Small intestine (tissue), 7 donors: ENCODE measurements around the gene SLC26A11. TPM values are rescaled to one million over a fixed set of nuclear protein-coding genes. Genes with fewer than 3 reads are reported as not detected.

ENCODE experiments used
- DNase-seq, 2 donors: peaks; one replicate each; pipeline versions ENCODE4 v3.0.0 to v3.0.0-alpha.2; 2013
- FAIRE-seq: peaks from 2 replicates; lab custom pipeline; 2012; peaks lifted over from hg19 to GRCh38; lab: Jason Lieb, UNC
- H3K27ac ChIP-seq, 3 donors: one replicate each; pipeline ENCODE4 v1.5.1; 2013; ENCODE audit warnings: low read length in 2 of 3, mild to moderate bottlenecking in 2 of 3, control low read depth in 1 of 3, inconsistent platforms in 1 of 3, low read depth in 1 of 3, moderate library complexity in 1 of 3
- H3K27me3 ChIP-seq, 3 donors: one replicate each; pipeline ENCODE4 v1.6.1; 2013; ENCODE audit warnings: low read length in 3 of 3, inconsistent platforms in 1 of 3; ENCODE audit not compliant: control insufficient read depth in 3 of 3, insufficient read depth in 3 of 3
- H3K36me3 ChIP-seq, 3 donors: one replicate each; pipeline ENCODE4 v1.6.1; 2013; ENCODE audit warnings: low read length in 3 of 3, inconsistent platforms in 1 of 3, low read depth in 1 of 3, mild to moderate bottlenecking in 1 of 3, moderate library complexity in 1 of 3; ENCODE audit not compliant: control insufficient read depth in 3 of 3, insufficient read depth in 2 of 3
- H3K4me1 ChIP-seq, 3 donors: one replicate each; pipeline ENCODE4 v1.6.1; 2013; ENCODE audit warnings: low read length in 2 of 3, inconsistent platforms in 1 of 3, low read depth in 1 of 3, mild to moderate bottlenecking in 1 of 3, moderate library complexity in 1 of 3; ENCODE audit not compliant: control insufficient read depth in 3 of 3, insufficient read depth in 2 of 3
- H3K4me3 ChIP-seq, 3 donors: one replicate each; pipeline ENCODE4 v1.5.1; 2013; ENCODE audit warnings: low read length in 3 of 3, control low read depth in 1 of 3, inconsistent platforms in 1 of 3, low read depth in 1 of 3, mild to moderate bottlenecking in 1 of 3, moderate library complexity in 1 of 3
- H3K9me3 ChIP-seq, 2 donors: one replicate each; pipeline ENCODE4 v1.6.1; 2013; ENCODE audit warnings: low read depth in 1 of 2, low read length in 1 of 2; ENCODE audit not compliant: control insufficient read depth in 2 of 2, insufficient read depth in 1 of 2
- WGBS, 3 donors: extraction: QIAGEN DNeasy Blood & Tissue Kit; methylation state at CpG; one replicate each; pipeline ENCODE4 v1.1.7; 2013; 5-methylcytosine and 5-hydroxymethylcytosine counted together
- polyA plus RNA-seq, 4 donors: library from polyadenylated mRNA; stranded (reverse) in 3 of 4; unstranded in 1 of 4; fragments of 200-250 nt in 3 of 4; fragments of 120-200 nt in 1 of 4; gene quantifications; one replicate each; pipeline versions ENCODE4 v1.2.1 to v1.2.3, GENCODE V29; 2013
- donor health status: healthy with polysubstance abuse.
- donor health status: control.
- donor health status: control.
- donor health status: Bipolar disorder and iron deficiency.
- donor health status: healthy.

SLC26A11 gene
- polyA plus RNA-seq, 4 donors, result 7.3 to 63.2 (median 8.4) TPM

- DNase-seq (peak; percentile 57 to 87), FAIRE-seq (no peak)
- Histone ChIP-seq H3K27me3 (no peaks in the 10 kb centered on the region), H3K4me3 (peak overlapping the region; percentile 27 to 77 (median 55)), H3K36me3 (peaks cover 0 to 13% (median 0%) of the 10 kb centered on the region in 3 donors), H3K4me1 (peaks cover 8 to 37% (median 18%) of the 10 kb centered on the region in 3 donors), H3K27ac (peak overlapping the region; percentile 67 to 92 (median 89)), H3K9me3 (no peaks in the 10 kb centered on the region)
- WGBS, 3 donors, result 1% methylated on average over 24 to 63 of the region's 63 CpGs
Measured at GRCh38 chr17:80260069-80260535, 39.9 kb downstream of the SLC26A11 start.

GRCh38 chr17:80260791-80261158 lies 40.5 kb downstream of the SLC26A11 start, which contains the start of gene RNF213:
Gene RNF213 (plus strand): TSS chr17:80260852. CDS start chr17:80263682, 2,830 bp downstream.
- Histone ChIP-seq H3K4me3 (peak within 1 kb of the TSS; percentile 91 to 97 (median 92)), H3K36me3 (peaks cover 0 to 20% (median 0%) of the 10 kb centered on the region in 3 donors), H3K27me3 (no peaks in the 10 kb centered on the region), H3K4me1 (peaks cover 8 to 37% (median 20%) of the 10 kb centered on the region in 3 donors), H3K27ac (peak within 1 kb of the TSS; percentile 96 to 98 (median 96)), H3K9me3 (no peaks in the 10 kb centered on the region)
- no peak for FAIRE-seq
- 0 to 1% (median 1%) methylated on average over 8 to 54 of the region's 54 CpGs for WGBS, 3 donors
- DNase-seq, result peak; percentile 68 to 78

- FAIRE-seq, result no peak
- WGBS, 3 donors, result 2 to 8% (median 5%) methylated on average over 37 to 45 of the region's 45 CpGs
Measured at GRCh38 chr17:80261159-80261894, 41.1 kb downstream of the SLC26A11 start.

GRCh38 chr17:80261895-80262279 lies 41.7 kb downstream of the SLC26A11 start:
- Histone ChIP-seq H3K27me3 (no peaks in the 10 kb centered on the region), H3K4me3 (peak overlapping the region; percentile 91 to 97 (median 92)), H3K4me1 (peaks cover 8 to 37% (median 21%) of the 10 kb centered on the region in 3 donors), H3K9me3 (no peaks in the 10 kb centered on the region), H3K36me3 (peaks cover 0 to 30% (median 0%) of the 10 kb centered on the region in 3 donors), H3K27ac (peak overlapping the region; percentile 96 to 98 (median 96))
- FAIRE-seq (no peak), DNase-seq (no peak)
- WGBS, 3 donors, result 24 to 56% (median 43%) methylated on average over 8 of the region's 8 CpGs

More at GRCh38 chr17:80261159-80261894, 41.1 kb downstream of the SLC26A11 start:
- Histone ChIP-seq H3K4me1 (peaks cover 8 to 37% (median 21%) of the 10 kb centered on the region in 3 donors), H3K4me3 (peak overlapping the region; percentile 91 to 97 (median 92)), H3K27me3 (no peaks in the 10 kb centered on the region), H3K9me3 (no peaks in the 10 kb centered on the region), H3K27ac (peak overlapping the region; percentile 96 to 98 (median 96)), H3K36me3 (peaks cover 0 to 26% (median 0%) of the 10 kb centered on the region in 3 donors)
- peak; percentile 57 to 70 for DNase-seq

- FAIRE-seq (no peak), DNase-seq (no peak)
- 22 to 50% (median 31%) methylated on average over 3 of the region's 3 CpGs for WGBS, 3 donors
Measured at GRCh38 chr17:80262291-80262690, 42.1 kb downstream of the SLC26A11 start.

GRCh38 chr17:80262775-80263244 lies 42.6 kb downstream of the SLC26A11 start:
- peak overlapping the region; percentile 42 to 98 (median 83) for H3K27ac ChIP-seq
- no peaks in the 10 kb centered on the region for H3K9me3 ChIP-seq
- no peaks in the 10 kb centered on the region for H3K27me3 ChIP-seq
- peaks cover 0 to 36% (median 0%) of the 10 kb centered on the region in 3 donors for H3K36me3 ChIP-seq
- no peak for FAIRE-seq
- H3K4me3 ChIP-seq, result peak overlapping the region in 2 of 3 donors; percentile 55 to 71
- peaks cover 8 to 37% (median 21%) of the 10 kb centered on the region in 3 donors for H3K4me1 ChIP-seq
- WGBS, 3 donors, result 67 to 75% (median 72%) methylated on average over 8 of the region's 8 CpGs
- no peak for DNase-seq

More at GRCh38 chr17:80262291-80262690, 42.1 kb downstream of the SLC26A11 start:
- H3K36me3 ChIP-seq, result peaks cover 0 to 31% (median 0%) of the 10 kb centered on the region in 3 donors
- peak overlapping the region; percentile 96 to 98 (median 96) for H3K27ac ChIP-seq
- H3K9me3 ChIP-seq, result no peaks in the 10 kb centered on the region
- H3K27me3 ChIP-seq, result no peaks in the 10 kb centered on the region
- peaks cover 8 to 37% (median 21%) of the 10 kb centered on the region in 3 donors for H3K4me1 ChIP-seq
- peak overlapping the region in 1 of 3 donors; percentile 97 for H3K4me3 ChIP-seq

GRCh38 chr17:80263253-80264204 lies 43.3 kb downstream of the SLC26A11 start:
- Histone ChIP-seq H3K4me3 (peak overlapping the region; percentile 55 to 72 (median 71)), H3K27me3 (no peaks in the 10 kb centered on the region), H3K27ac (peak overlapping the region; percentile 81 to 98 (median 83)), H3K36me3 (peaks cover 0 to 41% (median 0%) of the 10 kb centered on the region in 3 donors), H3K4me1 (peaks cover 8 to 37% (median 21%) of the 10 kb centered on the region in 3 donors), H3K9me3 (no peaks in the 10 kb centered on the region)
- WGBS, 3 donors, result 2 to 8% (median 4%) methylated on average over 17 to 19 of the region's 19 CpGs
- FAIRE-seq, result no peak
- peak; percentile 97 for DNase-seq
